Choroid plexus epithelial cell (primary cell): Measurements from ENCODE around the gene PITPNB.

Experiments used
- DNase-seq: peaks from one replicate; pipeline ENCODE4 v3.0.0-alpha.2; 2010; ENCODE audit warnings: low read depth
- H3K4me3 ChIP-seq: 2 replicates; pipeline ENCODE4 v1.5.1; 2011; ENCODE audit warnings: low read depth, mild to moderate bottlenecking, control low read depth, low read length, moderate library complexity
- CTCF ChIP-seq: conservative IDR thresholded peaks from 2 replicates; pipeline ENCODE4 v1.5.1; 2011; ENCODE audit warnings: low read depth, mild to moderate bottlenecking, control low read depth, inconsistent platforms, low read length, moderate library complexity

PITPNB gene

GRCh38 chr22:27868732-27869282 is 50.2 kb downstream of the PITPNB start:
- TF ChIP-seq CTCF: no peak
- no peak for DNase-seq
- no peak overlapping the region for H3K4me3 ChIP-seq

- H3K4me3 ChIP-seq: no peak overlapping the region
- no peak for TF ChIP-seq CTCF
- no peak for DNase-seq
These were observed 50.9 kb downstream of the PITPNB start for GRCh38 chr22:27867953-27868731.

- DNase-seq: peak; percentile 74
- TF ChIP-seq CTCF: no peak
- no peak overlapping the region for H3K4me3 ChIP-seq
These were observed 51.7 kb downstream of the PITPNB start for GRCh38 chr22:27867085-27867952.

- peak; percentile 95 for DNase-seq
- TF ChIP-seq CTCF: no peak
- no peak overlapping the region for H3K4me3 ChIP-seq
These were observed 52.6 kb downstream of the PITPNB start for GRCh38 chr22:27866135-27867084.

GRCh38 chr22:27865496-27865895 is 53.6 kb downstream of the PITPNB start:
- DNase-seq: peak; percentile 36
- TF ChIP-seq CTCF: no peak
- H3K4me3 ChIP-seq: no peak overlapping the region

GRCh38 chr22:27863556-27863955 is 55.5 kb downstream of the PITPNB start:
- no peak for DNase-seq
- no peak overlapping the region for H3K4me3 ChIP-seq
- no peak for TF ChIP-seq CTCF
